DOHH2 (cell line): Measurements from ENCODE around the gene HSPB8.

ENCODE experiments used
- EZH2phosphoT487 ChIP-seq: fragments of 200-600 bp; sonication (generic); IDR thresholded peaks from 2 replicates; pipeline ENCODE4 v1.6.1; 2017; ENCODE audit warnings: borderline replicate concordance, mild to moderate bottlenecking, antibody characterized with exemption, low read length, moderate library complexity, mixed read lengths
- TF ChIP-seq, protein P1 (sequence below): fragments of 200-600 bp; sonication (generic); IDR thresholded peaks from one replicate; pipeline ENCODE4 v1.5.1; 2014; ENCODE audit warnings: antibody characterized with exemption, mild to moderate bottlenecking, low read depth, low read length; ENCODE audit not compliant: poor library complexity, severe bottlenecking

DNA sequence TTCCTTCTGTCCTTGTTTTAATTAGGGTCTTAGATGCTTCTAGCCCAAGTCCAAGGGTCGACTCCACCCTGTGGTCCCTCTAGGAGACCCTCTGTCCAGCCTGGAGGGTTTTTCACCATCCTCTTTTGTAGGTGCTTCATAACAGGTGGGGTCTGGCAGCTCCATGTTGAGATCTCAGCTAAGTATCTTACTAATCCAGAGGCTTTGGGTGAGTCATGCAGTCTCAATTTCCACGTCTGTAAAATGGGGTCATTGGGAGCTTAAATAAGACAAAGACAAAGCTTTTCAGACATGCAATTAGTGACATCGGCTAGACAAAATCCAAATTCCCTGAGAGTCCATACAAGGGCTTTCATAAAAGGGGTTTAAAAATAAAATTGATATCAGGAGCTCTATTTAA lies 3.2 kb downstream of the HSPB8 start:
- TF ChIP-seq, protein P1, sequence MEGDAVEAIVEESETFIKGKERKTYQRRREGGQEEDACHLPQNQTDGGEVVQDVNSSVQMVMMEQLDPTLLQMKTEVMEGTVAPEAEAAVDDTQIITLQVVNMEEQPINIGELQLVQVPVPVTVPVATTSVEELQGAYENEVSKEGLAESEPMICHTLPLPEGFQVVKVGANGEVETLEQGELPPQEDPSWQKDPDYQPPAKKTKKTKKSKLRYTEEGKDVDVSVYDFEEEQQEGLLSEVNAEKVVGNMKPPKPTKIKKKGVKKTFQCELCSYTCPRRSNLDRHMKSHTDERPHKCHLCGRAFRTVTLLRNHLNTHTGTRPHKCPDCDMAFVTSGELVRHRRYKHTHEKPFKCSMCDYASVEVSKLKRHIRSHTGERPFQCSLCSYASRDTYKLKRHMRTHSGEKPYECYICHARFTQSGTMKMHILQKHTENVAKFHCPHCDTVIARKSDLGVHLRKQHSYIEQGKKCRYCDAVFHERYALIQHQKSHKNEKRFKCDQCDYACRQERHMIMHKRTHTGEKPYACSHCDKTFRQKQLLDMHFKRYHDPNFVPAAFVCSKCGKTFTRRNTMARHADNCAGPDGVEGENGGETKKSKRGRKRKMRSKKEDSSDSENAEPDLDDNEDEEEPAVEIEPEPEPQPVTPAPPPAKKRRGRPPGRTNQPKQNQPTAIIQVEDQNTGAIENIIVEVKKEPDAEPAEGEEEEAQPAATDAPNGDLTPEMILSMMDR = no peak
- no peak for TF ChIP-seq EZH2phosphoT487
